OCI-LY7 (cell line): ENCODE measurements around the gene PARM1.

Experiments used
- CTCF ChIP-seq: fragments of 200-600 bp; sonication (generic); conservative IDR thresholded peaks from 2 replicates; pipeline ENCODE4 v1.5.1; 2014; ENCODE audit warnings: mild to moderate bottlenecking, antibody characterized with exemption, low read length, moderate library complexity, mixed read lengths
- EZH2phosphoT487 ChIP-seq: fragments of 200-600 bp; sonication (generic); IDR thresholded peaks from 2 replicates; pipeline ENCODE4 v1.6.1; 2018; ENCODE audit warnings: low read depth, borderline replicate concordance, mild to moderate bottlenecking, mixed run types, antibody characterized with exemption, low read length, moderate library complexity, mixed read lengths

DNA sequence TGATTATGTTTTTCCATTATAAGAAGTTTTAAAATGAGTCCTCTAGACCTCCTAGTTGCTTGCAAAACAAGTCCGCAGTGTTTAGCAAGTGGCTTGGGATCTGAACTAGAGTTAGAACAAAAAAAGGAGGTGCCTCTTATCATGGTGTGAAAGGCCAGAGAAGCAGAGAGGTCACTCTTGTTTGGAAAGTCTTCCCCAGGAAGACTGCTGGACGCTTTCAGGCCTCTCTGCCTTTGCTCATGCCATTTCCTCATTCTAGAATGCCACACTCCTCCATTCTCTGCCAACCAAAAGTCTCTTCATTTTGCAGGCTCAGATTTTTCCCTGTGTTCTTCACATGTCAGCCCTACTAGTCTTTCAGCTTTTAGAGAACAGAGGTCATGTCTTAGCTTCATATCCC lies 14.9 kb downstream of the PARM1 start:
- TF ChIP-seq CTCF, result no peak
- no peak for TF ChIP-seq EZH2phosphoT487
